ENCODE measurements around the gene AFDN. TPM values are rescaled to one million over a fixed set of nuclear protein-coding genes. Genes with fewer than 3 reads are reported as not detected.

Gene AFDN
- total RNA-seq, 4 donors from 2014 or later: 66.9 to 88.0 (median 75.3) TPM

DNA sequence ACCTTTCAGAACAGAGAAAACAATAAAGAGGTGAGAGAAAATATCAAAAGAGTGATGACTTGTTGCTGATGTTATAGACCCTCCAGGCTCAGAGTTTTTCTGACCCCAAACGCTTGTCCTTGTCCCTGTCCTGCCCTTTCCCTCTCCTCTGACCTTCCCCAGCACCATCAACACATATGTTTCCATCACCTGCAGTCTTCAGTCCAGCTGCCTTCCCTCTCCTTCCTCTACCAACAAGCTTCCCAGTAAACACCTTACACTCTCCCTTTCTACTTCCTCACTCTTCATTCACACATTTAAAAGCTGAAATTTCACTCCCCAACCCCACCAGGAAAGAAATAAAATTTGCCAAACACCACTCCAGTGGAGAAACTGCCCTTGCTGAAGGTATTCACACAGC is 25.4 kb upstream of the AFDN start:
- peaks cover 2 to 17% (median 10%) of the 10 kb centered on the region in 4 donors for H3K4me1 ChIP-seq
- peaks cover 0 to 13% (median 0%) of the 10 kb centered on the region in 4 donors for H3K27me3 ChIP-seq
- intact Hi-C loops (cut with DNase I): no loop called here
- no peak for TF ChIP-seq EP300 (IDR thresholded peaks at IDR 0.05)
- no peak for TF ChIP-seq POLR2A (IDR thresholded peaks at IDR 0.05; ENCODE audit: low read depth)
- TF ChIP-seq, protein P1, sequence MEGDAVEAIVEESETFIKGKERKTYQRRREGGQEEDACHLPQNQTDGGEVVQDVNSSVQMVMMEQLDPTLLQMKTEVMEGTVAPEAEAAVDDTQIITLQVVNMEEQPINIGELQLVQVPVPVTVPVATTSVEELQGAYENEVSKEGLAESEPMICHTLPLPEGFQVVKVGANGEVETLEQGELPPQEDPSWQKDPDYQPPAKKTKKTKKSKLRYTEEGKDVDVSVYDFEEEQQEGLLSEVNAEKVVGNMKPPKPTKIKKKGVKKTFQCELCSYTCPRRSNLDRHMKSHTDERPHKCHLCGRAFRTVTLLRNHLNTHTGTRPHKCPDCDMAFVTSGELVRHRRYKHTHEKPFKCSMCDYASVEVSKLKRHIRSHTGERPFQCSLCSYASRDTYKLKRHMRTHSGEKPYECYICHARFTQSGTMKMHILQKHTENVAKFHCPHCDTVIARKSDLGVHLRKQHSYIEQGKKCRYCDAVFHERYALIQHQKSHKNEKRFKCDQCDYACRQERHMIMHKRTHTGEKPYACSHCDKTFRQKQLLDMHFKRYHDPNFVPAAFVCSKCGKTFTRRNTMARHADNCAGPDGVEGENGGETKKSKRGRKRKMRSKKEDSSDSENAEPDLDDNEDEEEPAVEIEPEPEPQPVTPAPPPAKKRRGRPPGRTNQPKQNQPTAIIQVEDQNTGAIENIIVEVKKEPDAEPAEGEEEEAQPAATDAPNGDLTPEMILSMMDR (IDR thresholded peaks at IDR 0.05): no peak
- no peak for TF ChIP-seq POLR2AphosphoS5 (IDR thresholded peaks at IDR 0.05)
- H3K9me3 ChIP-seq: no peaks in the 10 kb centered on the region
- no peaks in the 10 kb centered on the region for H3K36me3 ChIP-seq
- H3K4me3 ChIP-seq: no peak overlapping the region
- no peak overlapping the region for H3K27ac ChIP-seq (replicated peaks in 1 of 4)
- WGBS: 65% methylated on average over 1 of the region's 1 CpG
- peak; percentile 34 for DNase-seq (ENCODE audit: extremely low spot score)

GRCh38 chr6:167802339-167802738 is 24.4 kb upstream of the AFDN start:
- H3K36me3 ChIP-seq: no peaks in the 10 kb centered on the region
- intact Hi-C loops (cut with DNase I): no loop called here
- DNase-seq (ENCODE audit: extremely low spot score): peak; percentile 81
- H3K27ac ChIP-seq (replicated peaks in 1 of 4): no peak overlapping the region
- 100% methylated on average over 3 of the region's 3 CpGs for WGBS
- peaks cover 0 to 2% (median 0%) of the 10 kb centered on the region in 4 donors for H3K27me3 ChIP-seq
- TF ChIP-seq POLR2AphosphoS5 (IDR thresholded peaks at IDR 0.05) (no peak), POLR2A (IDR thresholded peaks at IDR 0.05; ENCODE audit: low read depth) (no peak), EP300 (IDR thresholded peaks at IDR 0.05) (no peak)
- TF ChIP-seq, protein P1 (IDR thresholded peaks at IDR 0.05): no peak
- H3K4me1 ChIP-seq: peaks cover 0 to 8% (median 3%) of the 10 kb centered on the region in 4 donors
- no peaks in the 10 kb centered on the region for H3K9me3 ChIP-seq
- H3K4me3 ChIP-seq: no peak overlapping the region

DNA sequence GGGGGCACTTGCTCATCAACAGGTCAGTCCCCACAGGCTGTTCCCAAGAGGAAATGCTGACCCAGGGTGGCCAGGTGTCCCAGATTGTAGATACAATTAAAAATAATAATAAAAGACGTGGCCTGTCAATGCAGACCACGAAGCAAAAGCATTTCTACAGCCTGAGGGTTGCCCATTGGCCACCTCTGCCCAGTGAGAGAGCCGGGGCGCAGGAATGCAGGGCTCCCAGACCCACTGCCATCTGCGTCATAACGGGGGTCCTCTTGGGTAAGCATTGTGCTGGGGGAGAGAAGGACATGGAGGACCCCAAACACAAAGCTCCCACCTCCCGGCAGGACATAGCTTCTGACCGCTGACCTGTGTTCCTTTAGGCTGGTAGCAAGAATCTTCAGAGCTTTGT is 22.9 kb upstream of the AFDN start:
- TF ChIP-seq, protein P1 (IDR thresholded peaks at IDR 0.05): no peak
- TF ChIP-seq EP300 (IDR thresholded peaks at IDR 0.05): no peak
- intact Hi-C loops (cut with DNase I): no loop called here

DNA sequence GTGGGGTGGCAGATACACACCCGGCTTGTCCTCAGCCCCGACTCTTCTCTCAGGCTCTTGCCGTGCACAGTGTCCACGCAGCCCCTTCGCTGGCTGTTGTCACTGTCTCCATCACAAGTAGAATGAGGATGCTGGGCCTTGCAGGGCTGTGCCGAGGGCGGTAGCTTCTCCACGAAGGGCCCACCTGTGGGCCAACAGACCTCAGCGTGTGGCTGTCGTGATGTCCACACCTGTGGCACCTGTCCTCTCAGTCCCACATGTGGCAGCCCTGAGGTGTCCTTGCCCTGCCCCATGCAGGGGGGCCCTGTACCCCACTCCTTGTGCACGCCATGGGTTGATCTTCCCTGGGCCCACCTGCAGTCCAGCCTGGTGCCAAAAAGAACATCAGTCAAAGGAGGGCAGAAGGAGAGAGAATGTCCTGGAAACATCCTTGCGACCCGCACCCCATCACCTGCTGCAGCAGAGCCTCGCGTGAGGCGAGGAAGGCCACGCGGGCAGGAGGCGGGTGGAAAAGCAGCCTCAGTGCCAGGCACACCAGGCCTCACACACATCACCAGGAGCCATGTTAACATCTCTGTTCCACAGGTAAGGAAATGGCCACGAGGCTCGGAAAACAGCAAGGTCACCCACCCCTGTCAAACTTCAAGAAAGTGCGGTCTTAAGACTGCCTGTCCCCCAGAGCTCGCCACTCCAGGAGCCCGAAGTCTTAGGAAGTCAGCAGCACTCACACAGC is 22.3 kb upstream of the AFDN start:
- WGBS: 91% methylated on average over 18 of the region's 24 CpGs
- intact Hi-C loops (cut with DNase I): no loop called here
- Histone ChIP-seq H3K27ac (replicated peaks in 1 of 4) (no peak overlapping the region), H3K4me1 (peaks cover 0 to 4% (median under 1%) of the 10 kb centered on the region in 4 donors), H3K36me3 (no peaks in the 10 kb centered on the region), H3K4me3 (no peak overlapping the region), H3K27me3 (no peaks in the 10 kb centered on the region), H3K9me3 (no peaks in the 10 kb centered on the region)
- TF ChIP-seq EP300 (IDR thresholded peaks at IDR 0.05) (no peak), POLR2AphosphoS5 (IDR thresholded peaks at IDR 0.05) (no peak), POLR2A (IDR thresholded peaks at IDR 0.05; ENCODE audit: low read depth) (no peak)
- TF ChIP-seq, protein P1 (IDR thresholded peaks at IDR 0.05): no peak
- DNase-seq (ENCODE audit: extremely low spot score): peak; percentile 68

More for the DNA sequence above, 22.9 kb upstream of the AFDN start:
- WGBS: 94% methylated on average over 8 of the region's 8 CpGs
- peak; percentile 47 for DNase-seq (ENCODE audit: extremely low spot score)
- Histone ChIP-seq H3K36me3 (no peaks in the 10 kb centered on the region), H3K27ac (replicated peaks in 1 of 4) (no peak overlapping the region), H3K4me3 (no peak overlapping the region), H3K4me1 (peaks cover 0 to 8% (median 3%) of the 10 kb centered on the region in 4 donors), H3K27me3 (no peaks in the 10 kb centered on the region), H3K9me3 (no peaks in the 10 kb centered on the region)
